Suprapubic skin (tissue), 4 donors: Measurements from ENCODE around the gene HAPLN3.

Source experiments
- EP300 ChIP-seq: sonication (generic); formaldehyde crosslinking; IDR thresholded peaks from one replicate; pipeline ENCODE4 v1.6.1; 2017; ENCODE audit warnings: antibody characterized with exemption
- POLR2A ChIP-seq, 2 donors: fragments of 450-650 bp; IDR thresholded peaks; one replicate each; pipeline ENCODE4 v1.6.1; 2017; ENCODE audit warnings: antibody characterized with exemption in 2 of 2, mild to moderate bottlenecking in 2 of 2, moderate library complexity in 2 of 2
- POLR2AphosphoS5 ChIP-seq, 3 donors: sonication (generic); formaldehyde crosslinking; IDR thresholded peaks; one replicate each; pipeline ENCODE4 v1.6.1; 2017; ENCODE audit warnings: antibody characterized with exemption in 3 of 3
- TF ChIP-seq, protein P1 (sequence below), 2 donors: fragments of 200-600 bp in 1 of 2; fragments of 450-650 bp in 1 of 2; sonication (generic) in 1 of 2; IDR thresholded peaks; one replicate each; pipeline ENCODE4 v1.5.1; 2016 to 2019; ENCODE audit warnings: antibody characterized with exemption in 2 of 2, mild to moderate bottlenecking in 1 of 2, moderate library complexity in 1 of 2

DNA sequence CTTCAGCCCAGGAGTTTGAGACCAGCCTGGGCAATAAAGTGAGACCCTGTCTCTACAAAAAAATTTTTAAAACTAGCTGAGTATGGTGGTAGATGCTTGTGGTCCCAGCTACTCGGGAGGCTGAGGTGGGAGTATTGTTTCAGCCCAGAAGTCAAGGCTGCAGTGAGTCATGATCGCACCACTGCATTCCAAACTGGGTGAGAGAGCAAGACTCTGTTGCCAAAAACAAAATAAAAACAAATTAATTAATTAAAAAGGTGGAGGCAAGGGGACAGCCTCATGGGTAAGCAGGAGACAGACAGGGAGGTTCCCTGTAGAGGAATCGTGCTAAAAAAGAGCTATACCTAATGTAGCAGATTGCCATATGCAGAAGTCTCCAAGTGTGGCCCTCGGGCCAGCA lies 12.6 kb downstream of the HAPLN3 start:
- no peak for TF ChIP-seq POLR2A (IDR thresholded peaks at IDR 0.05)
- TF ChIP-seq, protein P1, sequence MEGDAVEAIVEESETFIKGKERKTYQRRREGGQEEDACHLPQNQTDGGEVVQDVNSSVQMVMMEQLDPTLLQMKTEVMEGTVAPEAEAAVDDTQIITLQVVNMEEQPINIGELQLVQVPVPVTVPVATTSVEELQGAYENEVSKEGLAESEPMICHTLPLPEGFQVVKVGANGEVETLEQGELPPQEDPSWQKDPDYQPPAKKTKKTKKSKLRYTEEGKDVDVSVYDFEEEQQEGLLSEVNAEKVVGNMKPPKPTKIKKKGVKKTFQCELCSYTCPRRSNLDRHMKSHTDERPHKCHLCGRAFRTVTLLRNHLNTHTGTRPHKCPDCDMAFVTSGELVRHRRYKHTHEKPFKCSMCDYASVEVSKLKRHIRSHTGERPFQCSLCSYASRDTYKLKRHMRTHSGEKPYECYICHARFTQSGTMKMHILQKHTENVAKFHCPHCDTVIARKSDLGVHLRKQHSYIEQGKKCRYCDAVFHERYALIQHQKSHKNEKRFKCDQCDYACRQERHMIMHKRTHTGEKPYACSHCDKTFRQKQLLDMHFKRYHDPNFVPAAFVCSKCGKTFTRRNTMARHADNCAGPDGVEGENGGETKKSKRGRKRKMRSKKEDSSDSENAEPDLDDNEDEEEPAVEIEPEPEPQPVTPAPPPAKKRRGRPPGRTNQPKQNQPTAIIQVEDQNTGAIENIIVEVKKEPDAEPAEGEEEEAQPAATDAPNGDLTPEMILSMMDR (IDR thresholded peaks at IDR 0.05), result no peak
- TF ChIP-seq POLR2AphosphoS5 (IDR thresholded peaks at IDR 0.05), result no peak
- no peak for TF ChIP-seq EP300
